ENCODE results near the gene MXRA5.
"Not testable (repeated sequence)": the region's sequence is repeated elsewhere in the genome, so short reads cannot be mapped to it uniquely, and the experiment has no call there.

Gene MXRA5

DNA sequence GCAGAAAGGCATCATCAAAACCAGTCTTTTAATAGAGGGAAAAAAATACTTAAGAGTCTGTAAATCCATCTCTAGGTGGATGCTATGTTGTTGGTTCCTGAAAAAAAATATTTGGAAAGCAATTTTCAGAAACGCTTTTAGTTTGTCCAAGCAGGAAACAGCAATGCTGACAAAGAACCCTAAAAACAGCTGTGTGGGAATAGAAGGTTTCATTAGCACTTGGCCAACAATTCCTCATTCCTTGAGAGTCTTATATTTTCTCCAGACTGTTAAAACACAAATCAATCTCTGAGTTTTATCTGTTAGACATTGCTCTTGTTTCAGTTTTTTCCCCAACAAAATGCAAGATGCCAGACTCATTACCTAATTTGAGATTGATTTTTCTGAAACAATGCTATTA lies 6.4 kb downstream of the MXRA5 start:
- DNase-seq, result no peak

DNA sequence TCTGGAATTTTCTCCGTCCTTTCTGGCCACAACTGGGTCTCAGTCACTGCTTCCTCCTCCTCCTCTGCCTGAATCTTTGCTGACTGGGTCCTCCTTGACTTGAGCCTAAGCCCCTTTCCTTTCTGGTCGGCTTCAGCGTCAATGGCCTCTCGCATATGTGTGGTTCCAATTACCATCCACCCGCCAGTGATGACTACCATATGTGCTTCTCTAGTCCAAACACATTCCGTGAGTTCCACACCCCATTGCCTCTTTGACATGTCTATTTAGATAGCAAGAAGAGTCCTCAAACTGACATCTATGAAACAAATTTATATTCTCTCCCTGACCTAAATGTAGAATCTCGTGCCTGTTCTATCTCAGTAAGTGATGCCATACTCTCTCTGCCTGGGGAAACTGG lies 19.8 kb downstream of the MXRA5 start:
- no peak for DNase-seq

DNA sequence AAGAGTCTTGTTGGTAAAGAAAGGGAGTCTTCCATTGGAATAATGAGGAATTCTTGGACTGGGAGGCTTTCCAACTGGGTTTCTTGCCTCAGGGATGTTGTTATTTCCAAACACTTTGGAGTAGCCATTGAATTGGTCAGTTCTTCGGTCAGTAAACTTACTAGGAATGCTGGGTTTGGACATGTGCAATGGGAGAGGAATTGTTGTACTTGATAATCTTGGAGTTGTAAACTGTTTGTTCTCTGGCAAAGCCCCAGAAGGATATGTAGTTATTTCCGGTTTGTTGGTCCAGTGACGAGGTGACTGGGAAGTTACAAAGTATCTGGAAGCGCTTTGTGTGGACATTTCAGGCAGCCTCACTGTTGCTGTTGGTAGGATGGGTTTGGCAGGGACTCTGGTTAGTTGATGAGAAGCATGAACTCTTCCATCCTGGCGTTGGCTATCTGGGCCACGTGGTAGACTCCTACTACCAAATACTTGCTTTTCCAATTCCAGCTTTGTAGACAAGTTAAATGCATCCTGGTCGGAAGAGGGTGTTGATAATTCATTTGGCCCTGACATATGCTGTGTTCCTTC lies 25.9 kb downstream of the MXRA5 start:
- DNase-seq, result no peak

DNA sequence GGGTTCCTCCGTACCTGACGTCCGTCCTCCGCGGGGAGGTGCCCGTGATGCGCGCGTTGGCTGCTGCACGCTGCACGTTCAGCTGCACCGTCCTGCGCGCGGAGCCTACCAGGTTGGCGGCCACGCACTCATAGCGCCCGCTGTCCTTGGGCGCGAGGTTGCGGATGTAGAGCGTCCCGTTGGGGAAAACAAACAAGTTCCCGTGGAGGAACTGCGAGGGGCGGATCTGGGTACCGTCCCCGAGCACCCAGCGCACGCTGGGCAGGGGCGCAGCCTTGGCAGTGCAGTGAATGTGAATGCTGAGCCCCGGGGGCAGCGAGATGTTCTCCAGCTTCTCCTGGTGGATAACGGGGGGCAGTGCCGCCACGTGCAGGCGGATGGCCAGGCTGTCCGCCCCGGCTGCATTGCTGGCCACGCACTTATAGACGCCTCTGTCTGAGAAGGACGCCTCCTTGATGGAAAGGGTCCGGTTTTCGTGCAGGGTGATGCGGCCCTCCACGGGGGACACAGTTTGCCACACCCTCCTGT lies 29.2 kb downstream of the MXRA5 start:
- DNase-seq, result no peak

DNA sequence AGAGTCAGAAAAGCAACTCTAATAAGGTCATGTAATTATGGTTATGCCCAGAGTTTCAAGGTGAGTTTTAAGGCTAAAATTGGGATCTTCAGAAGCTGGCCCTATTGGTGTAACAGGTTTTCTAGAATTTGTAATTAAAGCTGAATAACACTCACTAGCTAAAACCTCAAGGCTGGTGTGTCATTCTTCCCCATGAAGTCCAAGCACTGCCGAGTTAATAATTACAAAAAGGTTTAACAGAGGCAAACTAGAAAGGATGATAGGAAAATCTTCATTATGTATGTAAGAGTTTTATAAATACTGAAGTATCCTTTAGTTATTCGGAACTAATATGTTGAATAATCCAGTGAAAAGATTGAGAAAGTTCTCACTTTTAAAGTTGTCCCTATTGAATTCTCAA lies 34.3 kb downstream of the MXRA5 start:
- no peak for DNase-seq

- DNase-seq, result no peak
Measured at GRCh38 chrX:3307881-3308280, 38.6 kb downstream of the MXRA5 start.

DNA sequence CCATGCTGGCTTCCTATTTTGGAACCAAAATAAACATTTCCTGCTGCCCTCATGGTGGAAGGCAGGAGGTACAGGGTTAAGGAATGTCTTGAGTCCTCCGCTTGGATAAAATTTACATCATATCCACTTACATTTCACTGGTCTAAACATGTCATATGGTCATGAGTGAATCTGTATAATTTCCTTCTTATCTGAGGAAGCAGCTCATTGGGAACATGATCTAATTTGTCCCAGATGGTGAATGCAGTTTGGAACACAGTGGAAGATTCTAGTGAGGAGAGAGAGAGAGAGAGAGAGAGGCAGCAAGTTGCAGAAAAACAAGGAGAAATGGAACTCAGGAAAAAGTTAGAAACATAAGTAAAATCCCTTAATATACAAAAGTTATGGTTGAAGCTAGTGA lies 46.8 kb downstream of the MXRA5 start:
- no peak for DNase-seq

DNA sequence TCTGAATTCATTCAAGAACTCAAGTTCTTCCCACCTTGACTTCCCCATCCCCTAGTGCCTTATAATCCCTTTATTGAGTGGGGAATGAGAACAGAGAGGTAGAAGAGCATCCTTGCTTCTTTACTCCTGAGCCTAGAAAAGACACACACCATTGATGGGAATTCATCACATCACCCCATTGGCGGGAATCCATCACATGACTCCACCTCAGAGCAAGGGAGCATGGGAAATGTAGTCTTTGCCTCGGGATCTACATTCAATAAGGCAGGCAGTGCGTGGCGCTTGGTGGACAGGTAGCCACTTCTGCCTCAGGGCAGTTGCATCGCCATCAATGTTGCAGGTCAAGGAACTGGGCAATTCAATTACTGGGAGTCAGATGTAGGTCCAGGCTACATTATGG lies 50.7 kb downstream of the MXRA5 start:
- no peak for DNase-seq

GRCh38 chrX:3293251-3293650 lies 53.2 kb downstream of the MXRA5 start:
- no peak for DNase-seq

DNA sequence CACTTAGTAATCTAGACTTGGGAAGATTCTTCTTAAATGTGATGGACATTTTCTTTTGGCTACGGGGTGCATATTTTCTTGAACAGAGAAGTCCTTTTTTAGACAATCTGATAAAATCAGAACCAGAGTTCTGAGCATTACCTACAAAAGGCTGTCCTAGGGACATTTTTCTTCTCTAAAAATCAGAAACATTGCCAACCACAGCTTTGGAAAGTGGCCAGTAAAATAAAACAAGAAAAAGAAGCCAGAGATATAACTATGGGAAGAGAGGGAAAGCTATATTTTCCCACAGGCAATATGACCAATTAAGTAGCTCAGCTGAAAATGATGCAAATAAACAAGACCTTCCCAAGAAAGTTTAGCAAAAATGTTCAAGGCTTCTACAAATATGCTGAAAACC lies 55.9 kb downstream of the MXRA5 start:
- no peak for DNase-seq

- DNase-seq, result no peak
Measured at GRCh38 chrX:3286196-3286945, 60.1 kb downstream of the MXRA5 start.

- no peak for DNase-seq
Measured at GRCh38 chrX:3280706-3281105, 65.7 kb downstream of the MXRA5 start.

DNA sequence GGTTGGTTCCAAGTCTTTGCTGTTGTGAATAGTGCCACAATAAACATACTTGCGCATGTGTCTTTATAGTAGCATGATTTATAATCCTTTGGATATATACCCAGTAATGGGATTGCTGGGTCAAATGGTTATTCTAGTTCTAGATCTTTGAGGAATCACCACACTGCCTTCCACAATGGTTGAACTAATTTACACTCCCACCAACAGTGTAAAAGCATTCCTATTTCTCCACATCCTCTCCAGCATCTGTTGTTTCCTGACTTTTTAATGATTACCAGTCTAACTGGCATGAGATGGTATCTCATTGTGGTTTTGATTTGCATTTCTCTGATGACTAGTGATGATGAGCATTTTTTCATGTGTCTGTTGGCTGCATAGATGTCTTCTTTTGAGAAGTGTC lies 72.8 kb downstream of the MXRA5 start:
- not testable (repeated sequence) for DNase-seq

DNA sequence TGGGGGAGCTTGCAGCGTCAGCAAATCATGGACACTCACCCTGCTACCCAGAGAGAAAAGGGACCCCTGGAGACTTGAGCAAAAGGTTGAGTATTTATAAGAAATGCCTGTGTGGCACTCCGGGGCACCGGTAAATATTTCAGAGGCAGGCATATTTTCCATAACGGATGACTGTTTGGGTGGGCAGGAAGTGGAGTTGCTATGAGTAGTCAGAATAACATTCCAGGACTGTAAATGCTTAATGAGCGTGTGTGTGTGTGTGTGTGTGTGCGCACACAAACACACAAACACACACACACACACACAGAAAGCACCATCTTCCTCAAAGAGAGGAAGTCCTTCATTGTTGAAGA lies 74.6 kb downstream of the MXRA5 start:
- DNase-seq, result no peak

GRCh38 chrX:3271183-3271833 lies 75.1 kb downstream of the MXRA5 start:
- DNase-seq, result no peak

DNA sequence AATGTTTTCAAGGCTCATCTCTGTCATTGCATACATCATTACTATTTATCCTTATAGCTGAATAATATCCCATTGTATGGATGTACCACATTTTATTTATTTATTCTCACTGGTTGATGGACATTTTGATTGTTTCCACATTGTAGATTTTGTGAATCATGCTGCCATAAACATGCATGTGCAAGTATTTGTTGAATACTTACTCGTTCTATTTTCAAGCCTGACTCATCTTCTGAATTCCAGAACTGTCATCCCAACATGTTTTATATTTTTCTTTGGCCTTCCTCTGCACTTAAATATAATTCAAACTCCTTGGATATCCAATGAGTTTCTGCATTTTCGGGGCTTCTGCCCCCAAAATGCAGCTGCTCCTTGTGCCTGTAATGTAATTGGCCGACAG lies 77.6 kb downstream of the MXRA5 start:
- no peak for DNase-seq

- DNase-seq, result no peak
Measured at GRCh38 chrX:3263681-3264126, 82.7 kb downstream of the MXRA5 start.

- no peak for DNase-seq
Measured at GRCh38 chrX:3262901-3263300, 83.6 kb downstream of the MXRA5 start.
